OCI-LY3 (cell line): ENCODE measurements around the gene ABLIM2.

Experiments used
- H2AFZ ChIP-seq: fragments of 200-600, 300-600 bp; shearing (Covaris generic); 2 replicates; pipeline ENCODE4 v1.6.0; 2014; ENCODE audit warnings: antibody characterized with exemption, low read depth, low read length
- H3K27ac ChIP-seq: fragments of 200-600, 300-600 bp; sonication (generic); 2 replicates; pipeline ENCODE4 v1.5.1; 2014; ENCODE audit warnings: mild to moderate bottlenecking, low read length, moderate library complexity, mixed read lengths
- H3K27me3 ChIP-seq: fragments of 200-600, 300-600 bp; sonication (generic); 2 replicates; pipeline ENCODE4 v1.6.1; 2014; ENCODE audit warnings: low read depth, low read length, mixed read lengths
- H3K36me3 ChIP-seq: fragments of 200-600, 300-600 bp; sonication (generic); replicated peaks from 2 replicates; pipeline ENCODE3; 2014; ENCODE audit warnings: low read depth, low read length, mixed read lengths
- H3K4me1 ChIP-seq: fragments of 300-600, 200-600 bp; sonication (generic); 2 replicates; pipeline ENCODE4 v1.6.1; 2014; ENCODE audit warnings: low read length, mixed read lengths
- H3K4me2 ChIP-seq: fragments of 200-600, 300-600 bp; sonication (generic); 2 replicates; pipeline ENCODE4 v1.6.1; 2014; ENCODE audit warnings: low read length, mixed read lengths
- H3K4me3 ChIP-seq: fragments of 300-600, 200-600 bp; sonication (generic); 2 replicates; pipeline ENCODE4 v1.5.1; 2014; ENCODE audit warnings: antibody characterized with exemption, mild to moderate bottlenecking, low read length, moderate library complexity
- H3K79me2 ChIP-seq: fragments of 300-600, 200-600 bp; shearing (Covaris generic); 2 replicates; pipeline ENCODE4 v1.6.1; 2014; ENCODE audit warnings: mild to moderate bottlenecking, low read length, mixed read lengths
- H3K9ac ChIP-seq: fragments of 300-600, 200-600 bp; shearing (Covaris generic); 2 replicates; pipeline ENCODE4 v1.6.0; 2014; ENCODE audit warnings: mild to moderate bottlenecking, low read length, moderate library complexity
- H3K9me3 ChIP-seq: fragments of 200-600, 300-600 bp; shearing (Covaris generic); 2 replicates; pipeline ENCODE4 v1.6.1; 2014; ENCODE audit warnings: low read length, mixed read lengths; ENCODE audit not compliant: insufficient read depth
- H4K20me1 ChIP-seq: fragments of 200-600, 300-600 bp; sonication (generic); 2 replicates; pipeline ENCODE4 v1.6.1; 2016; ENCODE audit warnings: low read length, mixed read lengths; ENCODE audit not compliant: insufficient read depth
- EZH2phosphoT487 ChIP-seq: fragments of 200-600 bp; shearing (Covaris generic); IDR thresholded peaks from 2 replicates; pipeline ENCODE4 v1.6.1; 2018; ENCODE audit warnings: antibody characterized with exemption, mixed run types, low read depth
- TF ChIP-seq, protein P1 (sequence below): fragments of 200-600, 300-600 bp; sonication (generic); IDR thresholded peaks from 2 replicates; pipeline ENCODE4 v1.5.1; 2014; ENCODE audit warnings: antibody characterized with exemption, low read length, low read depth

The ABLIM2 gene

DNA sequence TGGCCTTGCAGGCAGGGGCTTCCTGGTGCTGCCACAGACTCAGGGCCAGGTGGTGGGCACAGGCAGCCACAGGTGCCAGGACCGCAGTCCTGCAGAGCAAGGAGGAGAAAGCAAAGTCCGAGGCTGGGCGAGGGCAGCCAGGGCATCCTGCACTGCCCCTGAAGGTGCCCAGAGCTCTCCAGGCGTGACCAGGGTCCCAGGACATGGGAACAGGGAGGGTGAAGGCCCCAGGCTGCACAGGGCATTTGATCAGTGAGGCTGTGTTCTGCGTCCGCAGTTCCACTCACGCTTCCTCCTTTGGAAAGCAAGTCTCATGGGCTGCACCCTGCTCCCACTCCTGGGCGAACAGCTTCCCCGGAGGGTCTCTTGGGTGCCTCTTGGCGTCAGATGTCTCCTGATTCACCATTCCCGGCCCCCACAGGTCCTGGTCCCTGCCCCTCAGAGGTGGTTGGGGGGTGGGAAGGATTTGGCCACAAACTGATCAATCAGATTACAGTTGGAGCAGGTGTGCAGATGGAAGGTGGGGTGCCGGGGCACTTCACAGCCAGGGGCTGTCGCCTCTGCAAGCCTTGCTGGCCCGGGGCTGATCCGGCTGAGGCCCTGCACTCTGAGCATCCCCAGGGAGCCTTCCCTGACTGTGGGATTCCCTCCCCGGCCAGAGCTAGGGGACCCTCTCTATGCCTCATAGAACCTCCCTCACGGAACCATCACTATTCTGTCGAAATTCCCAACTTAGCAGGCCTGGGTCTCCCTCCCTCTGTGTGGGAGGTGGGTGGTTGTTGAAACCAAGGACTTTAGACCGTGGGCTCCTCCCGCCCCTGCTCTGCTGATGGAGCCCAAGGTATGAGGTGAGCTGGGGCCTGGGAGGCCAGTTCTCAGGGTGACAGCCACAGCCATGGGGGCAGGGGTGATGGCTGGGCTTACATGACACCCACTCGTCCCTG, 43.8 kb upstream of the ABLIM2 start:
- Histone ChIP-seq H3K36me3 (peaks cover 4% of the 10 kb centered on the region), H3K4me1 (peaks cover 57% of the 10 kb centered on the region), H3K9ac (no peak overlapping the region), H3K79me2 (peaks cover 12% of the 10 kb centered on the region; the same call in 1 of the 2 replicates), H3K4me3 (peak overlapping the region; percentile 94), H4K20me1 (peaks cover 19% of the 10 kb centered on the region), H3K9me3 (no peaks in the 10 kb centered on the region), H3K27me3 (no peaks in the 10 kb centered on the region; the same call in 1 of the 2 replicates), H2AFZ (no peak overlapping the region), H3K4me2 (peak overlapping the region; percentile 95), H3K27ac (no peak overlapping the region)
- TF ChIP-seq, protein P1, sequence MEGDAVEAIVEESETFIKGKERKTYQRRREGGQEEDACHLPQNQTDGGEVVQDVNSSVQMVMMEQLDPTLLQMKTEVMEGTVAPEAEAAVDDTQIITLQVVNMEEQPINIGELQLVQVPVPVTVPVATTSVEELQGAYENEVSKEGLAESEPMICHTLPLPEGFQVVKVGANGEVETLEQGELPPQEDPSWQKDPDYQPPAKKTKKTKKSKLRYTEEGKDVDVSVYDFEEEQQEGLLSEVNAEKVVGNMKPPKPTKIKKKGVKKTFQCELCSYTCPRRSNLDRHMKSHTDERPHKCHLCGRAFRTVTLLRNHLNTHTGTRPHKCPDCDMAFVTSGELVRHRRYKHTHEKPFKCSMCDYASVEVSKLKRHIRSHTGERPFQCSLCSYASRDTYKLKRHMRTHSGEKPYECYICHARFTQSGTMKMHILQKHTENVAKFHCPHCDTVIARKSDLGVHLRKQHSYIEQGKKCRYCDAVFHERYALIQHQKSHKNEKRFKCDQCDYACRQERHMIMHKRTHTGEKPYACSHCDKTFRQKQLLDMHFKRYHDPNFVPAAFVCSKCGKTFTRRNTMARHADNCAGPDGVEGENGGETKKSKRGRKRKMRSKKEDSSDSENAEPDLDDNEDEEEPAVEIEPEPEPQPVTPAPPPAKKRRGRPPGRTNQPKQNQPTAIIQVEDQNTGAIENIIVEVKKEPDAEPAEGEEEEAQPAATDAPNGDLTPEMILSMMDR = no peak
- TF ChIP-seq EZH2phosphoT487 = no peak

DNA sequence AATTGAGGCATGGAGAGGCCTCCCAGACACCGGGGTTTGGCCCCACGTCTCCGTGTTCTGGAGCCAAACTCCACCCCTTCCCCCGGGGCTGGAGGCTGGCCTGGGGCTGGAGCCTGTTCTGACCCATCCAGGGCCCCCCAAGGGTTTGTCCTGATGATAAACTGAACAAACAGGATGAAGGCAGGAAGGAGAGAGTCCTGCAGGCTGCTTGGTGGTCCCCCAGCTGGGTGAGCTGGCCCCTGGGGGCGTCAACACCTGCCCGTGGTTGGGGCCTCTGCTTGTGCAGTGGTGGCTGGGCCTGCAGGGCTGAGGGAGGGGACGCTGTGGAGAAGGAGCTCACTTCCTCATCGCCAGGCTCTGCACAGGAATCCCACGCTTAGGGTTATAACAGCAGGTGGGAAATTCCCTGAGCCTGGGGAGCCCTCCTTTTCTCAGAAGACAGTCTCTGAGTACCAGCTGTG, 42.7 kb upstream of the ABLIM2 start:
- Histone ChIP-seq H3K27me3 (peaks cover 2% of the 10 kb centered on the region; the same call in 1 of the 2 replicates), H3K4me1 (peaks cover 57% of the 10 kb centered on the region), H3K9ac (peak overlapping the region; percentile 87), H3K9me3 (no peaks in the 10 kb centered on the region), H3K4me2 (peak overlapping the region; percentile 95), H3K4me3 (peak overlapping the region; percentile 94), H3K36me3 (peaks cover 4% of the 10 kb centered on the region), H3K79me2 (peaks cover 12% of the 10 kb centered on the region; the same call in 1 of the 2 replicates), H3K27ac (no peak overlapping the region), H2AFZ (no peak overlapping the region), H4K20me1 (peaks cover 19% of the 10 kb centered on the region)
- TF ChIP-seq EZH2phosphoT487 = no peak
- TF ChIP-seq, protein P1 = no peak

DNA sequence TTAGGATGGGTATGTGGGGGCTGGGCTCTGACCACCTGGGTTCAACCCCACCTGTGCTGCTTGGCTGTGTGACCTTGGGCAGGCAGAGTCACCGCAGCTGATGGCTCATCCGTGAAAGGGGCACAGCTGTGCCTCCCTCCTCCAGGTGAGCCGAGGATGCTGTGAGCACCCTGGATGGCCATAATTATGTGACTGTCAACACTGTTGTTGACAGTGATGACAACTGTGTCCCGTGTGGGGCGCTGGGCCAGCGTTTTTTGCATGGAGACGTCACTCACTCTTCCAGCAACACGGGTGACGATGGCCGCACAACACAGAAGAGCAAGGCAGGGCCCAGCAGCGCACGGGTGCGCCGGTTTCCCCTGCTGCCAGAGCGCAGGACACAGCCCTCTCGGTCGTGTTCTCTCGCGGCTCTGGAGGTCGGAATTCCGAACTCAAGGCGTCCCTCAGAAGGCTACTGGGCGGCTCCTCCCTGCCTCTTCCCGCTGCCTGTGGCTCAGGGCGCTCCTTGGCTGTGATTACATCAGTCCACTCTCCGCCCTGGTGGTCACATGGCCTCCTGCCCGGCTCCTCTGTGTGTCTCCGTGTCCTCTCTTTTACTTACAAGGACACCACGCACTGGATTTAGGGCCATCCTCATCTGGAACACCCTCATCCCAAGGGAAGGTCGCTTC, 41.8 kb upstream of the ABLIM2 start:
- H3K9me3 ChIP-seq = no peaks in the 10 kb centered on the region
- no peak overlapping the region for H2AFZ ChIP-seq
- TF ChIP-seq, protein P1 = no peak
- no peak for TF ChIP-seq EZH2phosphoT487
- H3K36me3 ChIP-seq = peaks cover 4% of the 10 kb centered on the region
- H3K4me1 ChIP-seq = peaks cover 50% of the 10 kb centered on the region
- H3K4me2 ChIP-seq = peak overlapping the region; percentile 95
- H3K79me2 ChIP-seq = peaks cover 12% of the 10 kb centered on the region; the same call in 1 of the 2 replicates
- H3K4me3 ChIP-seq = peak overlapping the region; percentile 94
- H3K27me3 ChIP-seq = peaks cover 8% of the 10 kb centered on the region
- peaks cover 19% of the 10 kb centered on the region for H4K20me1 ChIP-seq
- H3K9ac ChIP-seq = peak overlapping the region; percentile 87
- 0 out of 2 replicates have a peak overlapping the region, but pooled peaks have one; percentile 74 for H3K27ac ChIP-seq
